Small intestine (tissue), 7 donors: ENCODE data around the gene SYNDIG1L. TPM values are rescaled to one million over a fixed set of nuclear protein-coding genes. Genes with fewer than 3 reads are reported as not detected.

Experiments used
- DNase-seq, 2 donors: peaks; one replicate each; pipeline versions ENCODE4 v3.0.0 to v3.0.0-alpha.2; 2013
- FAIRE-seq: peaks from 2 replicates; lab custom pipeline; 2012; peaks lifted over from hg19 to GRCh38; lab: Jason Lieb, UNC
- H3K27ac ChIP-seq, 3 donors: one replicate each; pipeline ENCODE4 v1.5.1; 2013; ENCODE audit warnings: low read length in 2 of 3, mild to moderate bottlenecking in 2 of 3, control low read depth in 1 of 3, inconsistent platforms in 1 of 3, low read depth in 1 of 3, moderate library complexity in 1 of 3
- H3K27me3 ChIP-seq, 3 donors: one replicate each; pipeline ENCODE4 v1.6.1; 2013; ENCODE audit warnings: low read length in 3 of 3, inconsistent platforms in 1 of 3; ENCODE audit not compliant: control insufficient read depth in 3 of 3, insufficient read depth in 3 of 3
- H3K36me3 ChIP-seq, 3 donors: one replicate each; pipeline ENCODE4 v1.6.1; 2013; ENCODE audit warnings: low read length in 3 of 3, inconsistent platforms in 1 of 3, low read depth in 1 of 3, mild to moderate bottlenecking in 1 of 3, moderate library complexity in 1 of 3; ENCODE audit not compliant: control insufficient read depth in 3 of 3, insufficient read depth in 2 of 3
- H3K4me1 ChIP-seq, 3 donors: one replicate each; pipeline ENCODE4 v1.6.1; 2013; ENCODE audit warnings: low read length in 2 of 3, inconsistent platforms in 1 of 3, low read depth in 1 of 3, mild to moderate bottlenecking in 1 of 3, moderate library complexity in 1 of 3; ENCODE audit not compliant: control insufficient read depth in 3 of 3, insufficient read depth in 2 of 3
- H3K4me3 ChIP-seq, 3 donors: one replicate each; pipeline ENCODE4 v1.5.1; 2013; ENCODE audit warnings: low read length in 3 of 3, control low read depth in 1 of 3, inconsistent platforms in 1 of 3, low read depth in 1 of 3, mild to moderate bottlenecking in 1 of 3, moderate library complexity in 1 of 3
- H3K9me3 ChIP-seq, 2 donors: one replicate each; pipeline ENCODE4 v1.6.1; 2013; ENCODE audit warnings: low read depth in 1 of 2, low read length in 1 of 2; ENCODE audit not compliant: control insufficient read depth in 2 of 2, insufficient read depth in 1 of 2
- WGBS, 3 donors: extraction: QIAGEN DNeasy Blood & Tissue Kit; methylation state at CpG; one replicate each; pipeline ENCODE4 v1.1.7; 2013; 5-methylcytosine and 5-hydroxymethylcytosine counted together
- polyA plus RNA-seq, 4 donors: library from polyadenylated mRNA; stranded (reverse) in 3 of 4; unstranded in 1 of 4; fragments of 200-250 nt in 3 of 4; fragments of 120-200 nt in 1 of 4; gene quantifications; one replicate each; pipeline versions ENCODE4 v1.2.1 to v1.2.3, GENCODE V29; 2013
- donor health status: healthy with polysubstance abuse.
- donor health status: control.
- donor health status: control.
- donor health status: Bipolar disorder and iron deficiency.
- donor health status: healthy.

Gene SYNDIG1L
- polyA plus RNA-seq, 4 donors, result 0.06 to 3.0 TPM; not detected in 2

DNA sequence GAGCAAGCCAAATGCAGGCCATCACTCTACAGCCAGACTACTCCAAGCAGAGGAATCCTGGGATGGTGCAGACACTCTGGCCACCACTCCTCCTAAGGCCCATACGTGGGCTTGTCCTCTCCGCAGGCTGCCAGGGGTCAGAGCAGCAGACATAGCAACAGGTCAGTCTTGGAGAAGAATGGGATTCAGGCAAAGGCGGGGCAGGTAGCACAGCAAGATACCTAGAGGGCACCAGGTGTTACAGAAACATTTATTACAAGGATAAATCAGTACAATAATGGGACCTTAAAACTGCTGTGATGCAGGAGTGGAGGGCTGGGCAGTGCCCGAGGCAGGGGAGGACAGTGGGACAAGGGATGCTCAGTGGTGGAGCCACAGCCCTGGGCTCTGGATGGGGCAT lies 20.3 kb downstream of the SYNDIG1L start:
- H3K36me3 ChIP-seq, result no peaks in the 10 kb centered on the region
- H3K4me3 ChIP-seq, result no peak overlapping the region
- H3K27me3 ChIP-seq, result peaks cover 0 to 15% (median 3%) of the 10 kb centered on the region in 3 donors
- H3K9me3 ChIP-seq, result no peaks in the 10 kb centered on the region
- FAIRE-seq, result no peak
- no peak for DNase-seq
- peaks cover 0 to 15% (median 6%) of the 10 kb centered on the region in 3 donors for H3K4me1 ChIP-seq
- WGBS, 3 donors, result 67 to 81% (median 67%) methylated on average over 4 of the region's 4 CpGs
- H3K27ac ChIP-seq, result no peak overlapping the region

DNA sequence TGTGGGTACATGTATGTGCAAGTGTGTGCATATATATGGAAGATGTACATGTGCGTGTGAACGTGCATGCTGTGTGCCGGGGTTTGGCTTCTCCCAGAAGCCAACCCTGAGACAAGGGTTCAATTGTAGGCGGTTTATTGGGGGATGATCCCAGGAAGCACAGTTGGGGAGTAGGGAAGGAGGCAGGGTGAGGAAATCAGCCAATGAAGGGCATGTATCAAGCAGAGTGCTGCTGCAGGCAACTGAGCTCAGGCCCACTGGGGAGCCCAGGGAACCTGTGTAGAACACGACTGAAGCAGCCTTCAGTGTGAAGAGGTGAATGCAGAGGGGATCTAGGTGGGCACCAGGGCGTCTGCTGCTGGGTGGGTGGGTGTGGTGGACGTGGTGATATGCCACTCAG lies 21.6 kb downstream of the SYNDIG1L start:
- FAIRE-seq (no peak), DNase-seq (no peak)
- no peaks in the 10 kb centered on the region for H3K36me3 ChIP-seq
- peaks cover 0 to 15% (median 6%) of the 10 kb centered on the region in 3 donors for H3K4me1 ChIP-seq
- 73 to 75% (median 73%) methylated on average over 7 of the region's 7 CpGs for WGBS, 3 donors
- no peak overlapping the region for H3K27ac ChIP-seq
- no peaks in the 10 kb centered on the region for H3K9me3 ChIP-seq
- peaks cover 0 to 18% (median 3%) of the 10 kb centered on the region in 3 donors for H3K27me3 ChIP-seq
- no peak overlapping the region for H3K4me3 ChIP-seq

DNA sequence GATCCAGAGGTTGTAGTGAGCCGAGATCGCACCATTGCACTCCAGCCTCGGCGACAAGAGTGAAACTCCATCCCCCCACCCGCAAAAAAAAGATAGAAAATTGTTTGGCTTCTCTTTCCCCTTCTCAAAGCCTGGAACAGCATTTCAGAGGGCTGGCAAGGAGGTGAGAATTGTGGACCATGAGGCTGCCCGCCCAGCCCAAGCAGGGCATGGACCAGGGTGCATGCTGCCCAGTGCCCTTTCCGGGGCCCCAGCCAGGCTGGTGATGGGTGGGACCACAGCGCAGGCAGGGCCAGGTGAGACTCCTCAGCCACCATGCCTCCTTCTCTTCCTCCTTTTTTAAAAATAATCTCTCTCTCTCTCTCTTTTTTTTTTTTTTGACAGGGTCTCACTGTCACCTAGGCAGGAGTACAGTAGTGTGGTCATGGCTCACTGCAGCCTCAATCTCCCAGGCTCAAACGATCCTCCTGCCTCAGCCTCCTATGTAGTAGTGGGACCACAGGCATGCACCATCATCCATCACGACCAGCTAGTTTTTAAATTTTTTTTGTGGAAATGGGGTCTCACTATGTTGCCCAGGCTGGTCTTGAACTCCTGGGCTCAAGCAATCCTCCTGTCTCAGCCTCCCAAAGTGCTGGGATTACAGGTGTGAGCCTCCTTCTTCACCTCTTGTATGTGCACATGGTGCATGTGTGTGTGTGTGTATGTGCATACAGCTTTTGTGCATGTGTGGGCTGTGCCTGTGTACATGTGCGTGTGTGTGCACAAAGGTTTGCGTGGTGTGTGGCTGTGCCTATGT lies 22.2 kb downstream of the SYNDIG1L start:
- FAIRE-seq (no peak), DNase-seq (no peak)
- Histone ChIP-seq H3K4me1 (peaks cover 0 to 15% (median 6%) of the 10 kb centered on the region in 3 donors), H3K36me3 (no peaks in the 10 kb centered on the region), H3K27ac (no peak overlapping the region), H3K4me3 (no peak overlapping the region), H3K9me3 (no peaks in the 10 kb centered on the region), H3K27me3 (peaks cover 0 to 16% (median 3%) of the 10 kb centered on the region in 3 donors)
- WGBS, 3 donors, result 88 to 91% (median 90%) methylated on average over 12 of the region's 12 CpGs

DNA sequence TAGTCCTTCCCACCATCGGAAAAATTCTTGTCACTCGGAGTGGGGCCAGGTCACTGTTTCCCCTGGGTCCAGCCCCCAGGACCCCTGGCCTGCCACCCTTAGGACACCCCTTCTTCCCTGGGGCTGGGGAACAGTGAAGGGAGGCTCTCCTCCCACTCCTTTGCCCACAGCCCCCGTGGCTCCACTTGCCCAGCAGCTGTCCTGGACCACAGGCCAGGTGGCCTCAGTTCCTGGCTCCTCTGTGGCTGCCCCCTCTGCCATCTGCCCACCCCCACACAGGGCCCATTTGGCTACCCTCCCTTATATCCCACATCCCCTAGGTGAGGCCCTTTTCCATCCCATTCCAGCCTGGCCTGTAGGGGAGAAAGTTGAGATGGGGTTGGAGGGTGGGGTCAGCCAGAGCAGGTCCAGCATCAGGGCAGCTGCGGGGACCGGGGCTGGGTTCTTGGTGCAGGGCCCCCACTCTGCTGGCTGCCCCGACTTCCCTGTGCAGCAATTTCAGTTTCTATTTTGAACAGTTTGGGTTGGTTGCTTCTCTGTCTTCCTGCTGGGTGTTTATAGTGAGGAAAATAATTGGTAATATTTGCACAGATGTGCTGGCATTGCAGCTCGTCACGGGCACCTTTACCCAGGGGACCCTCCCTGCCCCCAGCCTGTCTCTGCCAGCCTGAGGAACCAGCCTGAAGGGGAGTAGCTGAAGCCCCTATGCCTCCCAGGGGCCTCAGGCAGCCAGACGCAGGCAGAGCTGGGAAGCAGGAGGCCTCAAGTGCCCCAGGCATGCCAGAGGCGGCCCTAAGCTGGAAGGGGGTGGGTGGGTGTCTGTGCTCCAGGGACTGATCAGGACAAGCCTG lies 23.4 kb downstream of the SYNDIG1L start:
- Histone ChIP-seq H3K4me3 (no peak overlapping the region), H3K27ac (no peak overlapping the region), H3K9me3 (no peaks in the 10 kb centered on the region), H3K27me3 (peaks cover 0 to 16% (median 3%) of the 10 kb centered on the region in 3 donors), H3K36me3 (no peaks in the 10 kb centered on the region), H3K4me1 (peaks cover 0 to 15% (median 6%) of the 10 kb centered on the region in 3 donors)
- 27 to 53% (median 44%) methylated on average over 10 of the region's 10 CpGs for WGBS, 3 donors
- FAIRE-seq (no peak), DNase-seq (no peak)

DNA sequence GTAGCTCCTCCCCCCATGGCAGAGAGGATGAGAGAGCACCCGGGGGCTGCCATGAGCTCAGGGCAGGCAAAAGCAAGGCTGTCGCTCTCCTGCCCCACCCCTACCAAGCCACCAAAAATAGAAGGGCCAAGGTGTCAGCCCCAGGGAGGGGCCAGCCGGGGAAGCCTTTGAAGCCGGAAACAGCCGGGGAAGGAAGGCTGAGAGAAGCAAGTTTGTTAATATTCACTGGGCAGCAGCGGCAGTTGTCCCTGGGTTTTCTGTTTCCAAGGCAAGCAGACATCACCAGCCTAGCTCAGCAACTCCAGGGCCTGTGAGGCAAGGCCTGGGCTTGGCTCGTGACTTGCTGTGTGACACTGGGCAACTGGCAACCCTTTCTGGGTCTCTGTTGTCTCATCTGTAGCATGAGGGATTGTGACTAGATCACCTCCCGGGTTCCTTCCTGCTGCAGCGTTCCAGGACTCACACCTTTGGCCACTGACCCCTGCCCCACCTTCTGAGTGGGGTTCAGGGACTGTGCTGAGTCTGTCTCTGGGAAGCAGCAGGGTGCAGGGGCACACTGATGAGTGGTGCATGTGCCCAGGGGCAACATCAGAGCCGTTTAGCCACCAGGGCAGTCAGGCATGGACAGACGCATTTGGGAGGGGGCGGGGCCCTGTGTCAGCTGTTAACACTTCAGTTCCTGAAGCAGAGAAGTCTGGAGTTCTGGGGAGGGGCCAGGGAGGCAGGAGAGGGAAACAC lies 24.3 kb downstream of the SYNDIG1L start:
- 3 to 6% (median 3%) methylated on average over 12 of the region's 12 CpGs for WGBS, 3 donors
- DNase-seq, result peak; percentile 27 to 45
- no peak overlapping the region for H3K4me3 ChIP-seq
- no peak for FAIRE-seq
- peaks cover 0 to 15% (median 6%) of the 10 kb centered on the region in 3 donors for H3K4me1 ChIP-seq
- H3K9me3 ChIP-seq, result no peaks in the 10 kb centered on the region
- peak overlapping the region in 1 of 3 donors; percentile 22 for H3K27ac ChIP-seq
- H3K27me3 ChIP-seq, result peaks cover 0 to 16% (median 3%) of the 10 kb centered on the region in 3 donors
- H3K36me3 ChIP-seq, result no peaks in the 10 kb centered on the region

DNA sequence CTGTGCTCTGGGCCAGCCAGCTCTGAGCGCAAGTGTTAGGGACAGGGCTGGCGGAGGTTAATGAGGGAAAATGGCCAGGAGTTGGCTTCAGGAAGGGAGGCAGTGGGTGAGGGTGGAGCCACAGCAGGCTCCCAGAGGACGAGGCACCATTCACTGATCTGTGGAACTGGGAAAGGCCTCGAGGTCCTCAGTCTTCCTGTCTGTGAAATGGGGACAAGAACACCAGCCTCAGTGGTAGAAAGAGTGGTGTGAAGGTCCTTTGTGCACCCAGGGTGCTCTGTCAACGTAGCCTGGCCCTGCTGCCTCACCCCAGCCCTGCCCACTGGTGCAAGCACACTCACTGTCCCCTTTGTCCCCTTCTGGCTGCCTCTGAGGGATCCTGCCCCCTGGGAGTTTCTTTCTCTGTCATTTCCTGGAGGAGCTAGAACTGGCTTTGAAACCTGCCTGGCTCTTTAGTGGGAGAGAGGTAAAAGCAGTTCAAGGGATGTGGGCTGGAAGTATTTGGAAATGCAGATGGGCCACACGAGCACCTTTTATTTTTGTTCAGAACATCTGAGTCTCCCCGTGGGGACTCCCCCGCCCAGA lies 25.0 kb downstream of the SYNDIG1L start:
- Histone ChIP-seq H3K4me1 (peaks cover 0 to 15% (median 6%) of the 10 kb centered on the region in 3 donors), H3K4me3 (no peak overlapping the region), H3K27me3 (peaks cover 0 to 16% (median 3%) of the 10 kb centered on the region in 3 donors), H3K27ac (no peak overlapping the region), H3K9me3 (no peaks in the 10 kb centered on the region), H3K36me3 (no peaks in the 10 kb centered on the region)
- DNase-seq (peak in 1 of 2 donors; percentile 16), FAIRE-seq (no peak)
- WGBS, 3 donors, result 35 to 40% (median 38%) methylated on average over 8 of the region's 8 CpGs

DNA sequence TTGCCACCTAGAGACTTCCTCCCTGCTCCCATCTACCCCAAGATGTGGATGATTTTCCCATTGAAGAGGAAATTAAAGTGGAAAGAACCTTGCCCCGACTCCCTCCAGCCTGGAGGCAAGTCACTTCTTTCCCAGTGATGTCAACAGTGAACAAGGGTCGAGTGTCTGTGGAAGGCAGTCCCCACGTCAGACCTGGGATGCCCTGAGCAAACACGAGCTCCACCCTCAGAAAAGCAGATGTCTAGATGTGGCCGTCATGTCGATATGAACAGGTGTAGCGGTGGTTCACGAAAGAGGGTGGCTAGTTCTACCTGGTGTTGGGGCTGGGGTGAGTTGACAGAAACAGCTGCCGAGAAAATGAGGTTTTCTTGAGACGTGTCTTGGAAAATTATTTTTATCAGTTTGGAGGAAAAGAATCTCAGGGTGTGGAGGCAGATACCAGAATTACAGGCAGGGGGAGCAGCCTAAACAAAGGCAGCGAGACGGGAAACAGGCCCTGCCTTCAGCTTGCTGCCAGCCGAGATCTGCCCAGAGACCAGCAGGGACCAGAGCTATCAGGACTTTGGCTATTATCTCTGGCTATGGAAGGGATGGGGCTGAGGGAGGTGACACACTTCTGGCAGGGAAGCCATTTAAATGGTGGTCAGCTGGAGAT lies 25.9 kb downstream of the SYNDIG1L start:
- no peak overlapping the region for H3K27ac ChIP-seq
- H3K36me3 ChIP-seq, result no peaks in the 10 kb centered on the region
- 11 to 44% (median 40%) methylated on average over 13 of the region's 13 CpGs for WGBS, 3 donors
- H3K9me3 ChIP-seq, result no peaks in the 10 kb centered on the region
- H3K27me3 ChIP-seq, result peaks cover 0 to 19% (median 6%) of the 10 kb centered on the region in 3 donors
- DNase-seq (peak in 1 of 2 donors; percentile 53), FAIRE-seq (no peak)
- H3K4me1 ChIP-seq, result peaks cover 0 to 15% (median 6%) of the 10 kb centered on the region in 3 donors
- no peak overlapping the region for H3K4me3 ChIP-seq
